ENCODE measurements around the gene KLHL7. TPM values are rescaled to one million over a fixed set of nuclear protein-coding genes. Genes with fewer than 3 reads are reported as not detected.

Gene KLHL7
- total RNA-seq, 1 experiment from 2014 or later, result 35.2 TPM

DNA sequence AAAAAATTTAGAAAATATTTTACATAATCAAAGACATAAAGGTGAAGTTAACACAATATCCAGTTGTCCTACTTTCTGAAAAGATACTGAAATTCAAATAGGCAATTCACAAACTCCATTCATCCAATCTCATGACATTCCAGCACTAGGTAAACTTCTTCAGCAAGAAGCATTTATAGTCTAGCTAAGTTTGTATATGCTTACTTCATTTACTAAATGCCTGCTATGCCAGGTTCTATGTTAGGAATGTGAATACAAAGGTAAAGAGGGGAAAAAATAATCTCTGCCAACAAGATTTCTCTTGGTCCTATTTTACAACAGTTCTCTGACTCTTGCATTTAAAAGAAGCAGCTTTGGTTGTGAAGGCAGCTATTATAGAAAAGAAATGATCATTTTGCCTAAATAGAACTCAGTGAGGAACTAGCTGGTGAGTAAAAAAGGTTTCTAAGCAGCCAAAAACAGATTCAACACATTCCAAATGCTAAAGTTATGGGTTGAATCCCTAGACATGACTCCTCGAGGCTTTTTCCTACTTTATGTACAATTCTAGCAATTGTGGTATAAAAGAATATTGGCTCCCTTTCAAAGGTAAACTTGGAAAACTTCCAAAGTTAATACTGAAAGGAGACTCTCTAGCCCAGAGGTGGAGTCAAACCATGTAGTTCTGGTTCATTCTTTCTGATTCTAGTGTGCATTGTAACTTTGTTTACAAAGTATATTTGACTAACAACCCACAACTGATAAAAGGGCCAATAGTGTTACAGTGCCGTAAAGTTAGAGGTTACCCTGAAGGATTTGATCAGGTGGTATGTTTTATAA, 30.9 kb upstream of the KLHL7 start:
- no peaks in the 10 kb centered on the region for H3K36me3 Mint-ChIP-seq (ENCODE audit: insufficient read depth, unreplicated experiment)
- no TSS peak for BruUV-seq (replicated peaks)
- DNase-seq, result no peak
- TF ChIP-seq, protein P1, sequence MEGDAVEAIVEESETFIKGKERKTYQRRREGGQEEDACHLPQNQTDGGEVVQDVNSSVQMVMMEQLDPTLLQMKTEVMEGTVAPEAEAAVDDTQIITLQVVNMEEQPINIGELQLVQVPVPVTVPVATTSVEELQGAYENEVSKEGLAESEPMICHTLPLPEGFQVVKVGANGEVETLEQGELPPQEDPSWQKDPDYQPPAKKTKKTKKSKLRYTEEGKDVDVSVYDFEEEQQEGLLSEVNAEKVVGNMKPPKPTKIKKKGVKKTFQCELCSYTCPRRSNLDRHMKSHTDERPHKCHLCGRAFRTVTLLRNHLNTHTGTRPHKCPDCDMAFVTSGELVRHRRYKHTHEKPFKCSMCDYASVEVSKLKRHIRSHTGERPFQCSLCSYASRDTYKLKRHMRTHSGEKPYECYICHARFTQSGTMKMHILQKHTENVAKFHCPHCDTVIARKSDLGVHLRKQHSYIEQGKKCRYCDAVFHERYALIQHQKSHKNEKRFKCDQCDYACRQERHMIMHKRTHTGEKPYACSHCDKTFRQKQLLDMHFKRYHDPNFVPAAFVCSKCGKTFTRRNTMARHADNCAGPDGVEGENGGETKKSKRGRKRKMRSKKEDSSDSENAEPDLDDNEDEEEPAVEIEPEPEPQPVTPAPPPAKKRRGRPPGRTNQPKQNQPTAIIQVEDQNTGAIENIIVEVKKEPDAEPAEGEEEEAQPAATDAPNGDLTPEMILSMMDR (IDR thresholded peaks at IDR 0.05; ENCODE audit: unreplicated experiment), result no peak
- no peak overlapping the region for H3K4me3 Mint-ChIP-seq (ENCODE audit: low read depth, unreplicated experiment)
- CTCF ChIA-PET, result interaction anchor here (0.6 to 1.6 kb wide), 4 partner anchors 9 to 514 kb away, joined by 3 to 4 read pairs (median 4); no protein-coding TSS in a partner anchor
- H3K9me3 Mint-ChIP-seq (ENCODE audit: low read depth, unreplicated experiment), result no peaks in the 10 kb centered on the region
- peaks cover 34% of the 10 kb centered on the region for H3K4me1 Mint-ChIP-seq (ENCODE audit: low read depth, unreplicated experiment)
- intact Hi-C loops (cut with micrococcal nuclease; ENCODE audit: unreplicated experiment), result loop anchor here (5.0 kb wide), 1 partner anchor 1647 kb away; the partner anchor contains the start of gene SP4
- no peak overlapping the region for H3K27ac Mint-ChIP-seq (ENCODE audit: unreplicated experiment)
- H3K27me3 Mint-ChIP-seq (ENCODE audit: unreplicated experiment), result peaks cover 40% of the 10 kb centered on the region

DNA sequence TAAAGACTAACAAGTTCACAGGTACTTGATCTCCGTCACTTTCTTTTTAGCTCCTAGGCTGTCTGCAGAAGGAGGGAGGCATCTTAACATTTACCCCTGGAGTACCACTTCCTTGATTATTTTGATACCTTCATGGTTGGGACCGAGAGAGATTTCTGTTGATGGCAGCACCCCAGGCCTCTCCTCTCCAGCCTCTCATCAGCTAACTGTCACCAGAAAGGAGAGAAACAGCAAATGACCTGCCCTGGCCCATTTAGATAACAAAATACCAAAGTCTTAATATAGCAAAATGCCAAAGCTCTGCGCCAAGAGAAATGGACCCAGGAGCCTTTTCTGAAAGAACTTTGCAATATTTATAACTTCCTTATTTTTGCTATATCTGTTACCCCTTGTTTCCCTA, 30.0 kb upstream of the KLHL7 start:
- intact Hi-C loops (cut with micrococcal nuclease; ENCODE audit: unreplicated experiment), result no loop called here
- CTCF ChIA-PET, result interaction anchor here (0.6 to 1.6 kb wide), 3 partner anchors 9 to 555 kb away, joined by 3 to 4 read pairs (median 4); no protein-coding TSS in a partner anchor
- DNase-seq, result no peak
- BruUV-seq (replicated peaks), result no TSS peak
- Mint-ChIP-seq H3K36me3 (ENCODE audit: insufficient read depth, unreplicated experiment) (no peaks in the 10 kb centered on the region), H3K27me3 (ENCODE audit: unreplicated experiment) (peaks cover 45% of the 10 kb centered on the region), H3K4me1 (ENCODE audit: low read depth, unreplicated experiment) (peaks cover 34% of the 10 kb centered on the region), H3K4me3 (ENCODE audit: low read depth, unreplicated experiment) (no peak overlapping the region), H3K9me3 (ENCODE audit: low read depth, unreplicated experiment) (no peaks in the 10 kb centered on the region), H3K27ac (ENCODE audit: unreplicated experiment) (no peak overlapping the region)
- TF ChIP-seq, protein P1 (IDR thresholded peaks at IDR 0.05; ENCODE audit: unreplicated experiment), result no peak

DNA sequence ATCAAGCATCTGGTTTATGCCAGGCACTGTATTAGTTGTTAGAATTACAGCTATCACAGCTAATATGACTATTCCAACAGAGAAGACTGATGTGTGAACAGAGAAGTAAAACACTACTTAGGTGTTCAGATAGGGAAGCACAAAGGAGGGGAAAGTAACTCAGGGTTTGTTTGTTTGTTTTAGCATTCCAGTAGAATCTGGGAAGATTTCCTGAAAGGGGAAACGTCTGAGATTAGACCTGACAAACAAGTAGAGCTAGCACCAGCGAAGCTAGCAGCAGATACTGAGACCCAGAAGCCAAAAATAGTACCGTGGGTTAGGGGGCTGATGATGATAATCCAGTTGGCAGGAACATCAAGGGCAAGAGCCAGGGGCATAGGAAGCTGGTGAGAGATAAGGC, 28.8 kb upstream of the KLHL7 start:
- no peak for DNase-seq
- Mint-ChIP-seq H3K36me3 (ENCODE audit: insufficient read depth, unreplicated experiment) (no peaks in the 10 kb centered on the region), H3K27me3 (ENCODE audit: unreplicated experiment) (peaks cover 48% of the 10 kb centered on the region), H3K4me1 (ENCODE audit: low read depth, unreplicated experiment) (peaks cover 34% of the 10 kb centered on the region), H3K4me3 (ENCODE audit: low read depth, unreplicated experiment) (no peak overlapping the region), H3K27ac (ENCODE audit: unreplicated experiment) (no peak overlapping the region), H3K9me3 (ENCODE audit: low read depth, unreplicated experiment) (no peaks in the 10 kb centered on the region)
- BruUV-seq (replicated peaks), result no TSS peak
- TF ChIP-seq, protein P1 (IDR thresholded peaks at IDR 0.05; ENCODE audit: unreplicated experiment), result no peak
- CTCF ChIA-PET, result no interaction called here
- intact Hi-C loops (cut with micrococcal nuclease; ENCODE audit: unreplicated experiment), result no loop called here

DNA sequence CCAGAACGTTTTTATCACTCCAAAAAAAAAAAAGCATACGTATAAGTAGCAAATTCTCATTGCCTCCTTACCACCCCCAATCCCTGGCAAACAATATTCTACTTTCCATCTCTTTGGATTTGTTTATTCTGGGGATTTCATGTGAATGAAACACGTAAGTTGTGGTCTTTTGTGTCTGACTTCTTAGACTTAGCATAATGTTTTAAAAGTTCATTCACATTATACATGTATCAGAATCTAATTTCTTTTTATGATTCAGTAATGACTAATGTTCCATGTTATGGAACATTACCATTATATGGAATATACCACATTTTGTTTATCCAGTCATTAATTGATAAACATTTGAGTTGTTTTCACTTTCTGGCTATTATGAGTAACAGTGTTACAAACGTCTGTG, 12.5 kb upstream of the KLHL7 start:
- H3K4me3 Mint-ChIP-seq (ENCODE audit: low read depth, unreplicated experiment), result no peak overlapping the region
- CTCF ChIA-PET, result no interaction called here
- H3K27ac Mint-ChIP-seq (ENCODE audit: unreplicated experiment), result no peak overlapping the region
- peaks cover 3% of the 10 kb centered on the region for H3K9me3 Mint-ChIP-seq (ENCODE audit: low read depth, unreplicated experiment)
- DNase-seq, result no peak
- no peaks in the 10 kb centered on the region for H3K27me3 Mint-ChIP-seq (ENCODE audit: unreplicated experiment)
- no peaks in the 10 kb centered on the region for H3K36me3 Mint-ChIP-seq (ENCODE audit: insufficient read depth, unreplicated experiment)
- TF ChIP-seq, protein P1 (IDR thresholded peaks at IDR 0.05; ENCODE audit: unreplicated experiment), result no peak
- H3K4me1 Mint-ChIP-seq (ENCODE audit: low read depth, unreplicated experiment), result no peaks in the 10 kb centered on the region
- no TSS peak for BruUV-seq (replicated peaks)
- intact Hi-C loops (cut with micrococcal nuclease; ENCODE audit: unreplicated experiment), result no loop called here
